OCI-LY7 (cell line): ENCODE measurements around the gene CRELD1.

ENCODE experiments used
- CTCF ChIP-seq: fragments of 200-600 bp; sonication (generic); conservative IDR thresholded peaks from 2 replicates; pipeline ENCODE4 v1.5.1; 2014; ENCODE audit warnings: mild to moderate bottlenecking, antibody characterized with exemption, low read length, moderate library complexity, mixed read lengths
- EZH2phosphoT487 ChIP-seq: fragments of 200-600 bp; sonication (generic); IDR thresholded peaks from 2 replicates; pipeline ENCODE4 v1.6.1; 2018; ENCODE audit warnings: low read depth, borderline replicate concordance, mild to moderate bottlenecking, mixed run types, antibody characterized with exemption, low read length, moderate library complexity, mixed read lengths

GRCh38 chr3:9903238-9903624 is 30.4 kb upstream of the CRELD1 start:
- no peak for TF ChIP-seq CTCF
- TF ChIP-seq EZH2phosphoT487, result no peak
